GM12878 (cell line): ENCODE data around the gene ANKDD1B. TPM values are rescaled to one million over a fixed set of nuclear protein-coding genes. Genes with fewer than 3 reads are reported as not detected.
A peak's percentile ranks its signal among the peaks of the same experiment; 100 is the strongest.

Source experiments
- ATAC-seq: fragments of 200-7000 bp; cut with Tn5 transposase; 3 replicates; pipeline ENCODE4 v1.9.1; 2020; ENCODE audit warnings: mild to moderate bottlenecking, moderate library complexity
- BruUV-seq: library from RNA; stranded (reverse); fragments of 400-500 nt; replicated peaks from 2 replicates; lab custom pipeline; 2021; lab: Mats Ljungman, UMichigan
- CTCF ChIA-PET: fragments of 300-600 bp; sonication (Branson Sonifier 250); formaldehyde crosslinking; extraction: SDS; loops from one replicate; lab custom pipeline; 2021; ENCODE audit warnings: inconsistent platforms; lab: Yijun Ruan, JAX
- POLR2A ChIA-PET: fragments of 350-600 bp; formaldehyde crosslinking; extraction: SDS; loops from one replicate; lab custom pipeline; 2021; ENCODE audit warnings: inconsistent platforms; lab: Charles Lee
- RAD21 ChIA-PET: fragments of 300-600 bp; sonication (Branson Sonifier 250); formaldehyde crosslinking; loops from one replicate; lab custom pipeline; 2023; ENCODE audit warnings: antibody characterized with exemption; ENCODE audit not compliant: unreplicated experiment; lab: Charles Lee
- SMC1A ChIA-PET: fragments of 300-600 bp; sonication (Branson Sonifier 250); formaldehyde crosslinking; loops from one replicate; lab custom pipeline; 2023; ENCODE audit not compliant: unreplicated experiment, uncharacterized antibody; lab: Charles Lee
- DNase-seq: peaks from one replicate; pipeline ENCODE4 v3.0.0-alpha.2; 2011; ENCODE audit warnings: low read depth, low spot score
- FAIRE-seq: peaks from 3 replicates; lab custom pipeline; 2011; peaks lifted over from hg19 to GRCh38; lab: Jason Lieb, UNC
- H2AFZ ChIP-seq: 2 replicates; pipeline ENCODE4 v1.6.0; 2011; ENCODE audit warnings: low read depth, low read length, control low read depth; ENCODE audit not compliant: control insufficient read depth
- H3K27ac ChIP-seq: 2 replicates; pipeline ENCODE4 v1.5.1; 2011; ENCODE audit warnings: control low read depth; ENCODE audit not compliant: control insufficient read depth, insufficient read depth
- H3K27me3 ChIP-seq, 2 experiments: replicated peaks in 1 of 2; 2 replicates each; pipeline versions ENCODE4 v1.6.0 to v1.6.1; 2011; ENCODE audit warnings: low read length in 1 of 2; ENCODE audit not compliant: control insufficient read depth in 2 of 2, insufficient read depth in 2 of 2
- H3K36me3 ChIP-seq, 2 experiments: 2 replicates each; pipeline ENCODE4 v1.5.1; 2011; ENCODE audit warnings: low read length in 1 of 2; ENCODE audit not compliant: control insufficient read depth in 2 of 2, insufficient read depth in 2 of 2
- H3K4me1 ChIP-seq: 2 replicates; pipeline ENCODE4 v1.6.1; 2011; ENCODE audit warnings: mild to moderate bottlenecking, low read length, moderate library complexity, mixed read lengths; ENCODE audit not compliant: control insufficient read depth, insufficient read depth
- H3K4me2 ChIP-seq: 2 replicates; pipeline ENCODE4 v1.6.0; 2011; ENCODE audit warnings: control low read depth; ENCODE audit not compliant: control insufficient read depth, insufficient read depth
- H3K4me3 ChIP-seq: fragments of 200-600 bp; sonication (generic); 2 replicates; pipeline ENCODE4 v1.5.1; 2016
- H3K79me2 ChIP-seq: 2 replicates; pipeline ENCODE4 v1.6.0; 2011; ENCODE audit warnings: low read length; ENCODE audit not compliant: control insufficient read depth, insufficient read depth
- H3K9ac ChIP-seq: 2 replicates; pipeline ENCODE4 v1.8.0; 2011; ENCODE audit warnings: low read length, control low read depth, mixed read lengths; ENCODE audit not compliant: control insufficient read depth, insufficient read depth
- H3K9me3 ChIP-seq: replicated peaks from 3 replicates; pipeline ENCODE4 v1.5.1; 2011; ENCODE audit warnings: mild to moderate bottlenecking, low read length; ENCODE audit not compliant: control insufficient read depth, insufficient read depth
- H4K20me1 ChIP-seq: 2 replicates; pipeline ENCODE4 v1.6.0; 2011; ENCODE audit not compliant: control insufficient read depth, insufficient read depth
- BCLAF1 ChIP-seq: fragments of 450-650 bp; IDR thresholded peaks from 2 replicates; pipeline ENCODE4 v1.6.1; 2017; ENCODE audit warnings: antibody characterized with exemption, mild to moderate bottlenecking, moderate library complexity
- CHD1 ChIP-seq: IDR thresholded peaks from 2 replicates; pipeline ENCODE4 v1.6.1; 2012; ENCODE audit warnings: low read depth, low read length, improper control_type of control experiment
- GABPA ChIP-seq: IDR thresholded peaks from 2 replicates; pipeline ENCODE4 v1.6.1; 2014; ENCODE audit warnings: antibody characterized with exemption, low read depth, mild to moderate bottlenecking, inconsistent platforms
- HDAC6 ChIP-seq: fragments of 200-600 bp; sonication (generic); IDR thresholded peaks from one replicate; pipeline ENCODE4 v1.8.0; 2017; ENCODE audit warnings: antibody characterized with exemption; ENCODE audit not compliant: unreplicated experiment
- JUNB ChIP-seq: IDR thresholded peaks from 2 replicates; pipeline ENCODE4 v1.6.1; 2016; ENCODE audit warnings: antibody characterized with exemption, mild to moderate bottlenecking
- MTA2 ChIP-seq: fragments of 450-650 bp; IDR thresholded peaks from 2 replicates; pipeline ENCODE4 v1.6.1; 2016; ENCODE audit warnings: low read depth, mild to moderate bottlenecking, moderate library complexity
- NBN ChIP-seq: fragments of 450-650 bp; IDR thresholded peaks from 2 replicates; pipeline ENCODE4 v1.6.1; 2016
- PAX5 ChIP-seq: IDR thresholded peaks from 2 replicates; pipeline ENCODE4 v1.6.1; 2011; ENCODE audit warnings: low read depth, low read length, borderline replicate concordance
- PML ChIP-seq: IDR thresholded peaks from 2 replicates; pipeline ENCODE4 v1.6.1; 2012; ENCODE audit warnings: low read length, inconsistent platforms
- SIN3A ChIP-seq: IDR thresholded peaks from 2 replicates; pipeline ENCODE4 v1.6.1; 2012; ENCODE audit warnings: low read depth, low read length, improper control_type of control experiment
- SIX5 ChIP-seq: IDR thresholded peaks from 2 replicates; pipeline ENCODE4 v1.6.1; 2011; ENCODE audit warnings: mild to moderate bottlenecking, low read depth, low read length, moderate library complexity; ENCODE audit not compliant: severe bottlenecking
- ZNF24 ChIP-seq: fragments of 450-650 bp; IDR thresholded peaks from 2 replicates; pipeline ENCODE4 v1.6.1; 2017; ENCODE audit warnings: antibody characterized with exemption, mild to moderate bottlenecking
- ZNF274 ChIP-seq: IDR thresholded peaks from one replicate; pipeline ENCODE4 v1.8.0; 2011; ENCODE audit not compliant: insufficient read length, insufficient read depth
- WGBS: methylation state at CpG from one replicate; pipeline ENCODE4 v1.1.6; 2016; ENCODE audit warnings: low lambda C conversion rate; ENCODE audit not compliant: insufficient replicate concordance, insufficient coverage; ENCODE audit errors: missing lambda C conversion rate; 5-methylcytosine and 5-hydroxymethylcytosine counted together
- in situ Hi-C: fragments of 300-500 bp; cut with MboI; formaldehyde crosslinking; loops from 9 replicates; pipeline ENCODE4 v1.14.3; 2018; ENCODE audit warnings: mixed read lengths
- intact Hi-C: fragments of 100-400 bp; cut with micrococcal nuclease; formaldehyde crosslinking; loops from one replicate; pipeline ENCODE4 v1.14.2; 2022; ENCODE audit not compliant: unreplicated experiment
- polyA plus RNA-seq, 11 experiments: library from polyadenylated mRNA; depleted of rRNA in 4 of 11; unstranded in 6 of 11; stranded (reverse) in 5 of 11; fragments of >200 nt; fragmentation: Nextera tagmentation in 4 of 11; fragmentation: Illumina TruSeq in 1 of 11; extraction: Ambion mirVana in 4 of 11; extraction: Trizol in 1 of 11; gene quantifications; 1 replicate in 1 of 11; 2 replicates in 10 of 11; pipeline versions ENCODE4 v1.2.1 to v1.2.3, GENCODE V29; 2011 to 2016; ENCODE audit warnings: inconsistent platforms in 2 of 11, missing spikeins in 2 of 11, low read depth in 1 of 11
- total RNA-seq, 4 experiments: library from RNA; depleted of rRNA in 3 of 4; stranded (reverse); fragments of >200 nt in 3 of 4; fragmentation: Illumina TruSeq in 1 of 4; extraction: Trizol in 1 of 4; gene quantifications; 2 replicates each; pipeline versions ENCODE4 v1.2.1 to v1.2.3, GENCODE V29; 2013 to 2021
- TF ChIP-seq, protein P1 (sequence below): fragments of 450-650 bp; IDR thresholded peaks from 2 replicates; pipeline ENCODE4 v1.6.1; 2017; ENCODE audit warnings: mild to moderate bottlenecking
- TF ChIP-seq, protein P2 (sequence below): fragments of 450-650 bp; IDR thresholded peaks from 2 replicates; pipeline ENCODE4 v1.6.1; 2017; ENCODE audit warnings: mild to moderate bottlenecking, low read depth, inconsistent platforms; ENCODE audit not compliant: poor library complexity, severe bottlenecking

Gene ANKDD1B
- total and polyA plus RNA-seq, 10 of the 15 experiments (the other 5 are each of a cell fraction or from before 2014, with no cell fraction given), result 0.34 to 2.4 (median 0.80) TPM

DNA sequence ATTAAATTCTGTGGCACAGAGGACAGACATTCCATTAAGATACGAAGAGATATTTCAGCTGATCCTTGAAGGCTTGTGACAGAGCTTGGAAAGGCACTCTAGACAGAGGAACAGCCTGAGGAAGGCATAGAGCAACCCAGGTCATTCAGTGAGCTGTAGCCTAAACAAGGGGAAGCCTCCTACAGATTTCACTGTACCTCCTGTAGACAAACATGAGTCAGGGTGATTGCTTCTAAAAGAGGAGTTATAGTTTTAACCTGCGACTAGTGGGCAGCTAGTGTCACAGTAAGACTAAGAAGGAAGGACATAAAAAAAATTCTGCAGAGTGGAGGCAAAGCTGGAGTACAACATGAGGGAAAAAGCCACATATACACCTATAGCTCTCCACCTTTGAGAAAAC is 43.5 kb upstream of the ANKDD1B start (continued):
- TF ChIP-seq PAX5 (no peak), JUNB (peak; percentile 44)

GRCh38 chr5:75568202-75568601 is 43.1 kb upstream of the ANKDD1B start:
- H4K20me1 ChIP-seq, result no peaks in the 10 kb centered on the region
- peak overlapping the region; percentile 18; the same call in 1 of the 2 replicates for H3K9ac ChIP-seq
- H3K27me3 ChIP-seq, result no peaks in the 10 kb centered on the region
- H3K9me3 ChIP-seq, result peaks cover 4% of the 10 kb centered on the region; the same call in 2 of the 3 replicates
- no TSS peak for BruUV-seq
- WGBS, result 0% methylated on average over 2 of the region's 2 CpGs
- peak overlapping the region; percentile 96 for H3K27ac ChIP-seq
- in situ Hi-C loops (loop anchor here (10.0 kb wide), 1 partner anchor 53 kb away; the partner anchor contains the start of genes CERT1 and POLK), intact Hi-C loops (no loop called here)
- H3K4me2 ChIP-seq, result peak overlapping the region; percentile 91
- ChIA-PET CTCF (interaction anchor here (0.7 to 6.3 kb wide), 8 partner anchors 9 to 112 kb away, joined by 3 to 22 read pairs (median 4); no protein-coding TSS in a partner anchor), RAD21 (interaction anchor here (0.5 to 4.5 kb wide), 16 partner anchors 8 to 1148 kb away, joined by 3 to 123 read pairs (median 8); partner anchors contain the start of genes CERT1, HMGCR and POLK), POLR2A (interaction anchor here (0.7 to 3.7 kb wide), 10 partner anchors 8 to 331 kb away, joined by 3 to 50 read pairs (median 8); partner anchors contain the start of genes ANKRD31, CERT1 and POLK), SMC1A (interaction anchor here (0.6 to 8.3 kb wide), 25 partner anchors 9 to 202 kb away, joined by 3 to 98 read pairs (median 5); partner anchors contain the start of genes CERT1 and POLK)
- no peak overlapping the region for H2AFZ ChIP-seq
- H3K4me1 ChIP-seq, result peaks cover 36% of the 10 kb centered on the region
- ATAC-seq, result peak; percentile 41
- H3K4me3 ChIP-seq, result no peak overlapping the region
- H3K79me2 ChIP-seq, result peaks cover 34% of the 10 kb centered on the region
- DNase-seq, result no peak
- H3K36me3 ChIP-seq, result no peaks in the 10 kb centered on the region; a peak in 2 of 4 replicates
- no peak for FAIRE-seq
- no peak for TF ChIP-seq MTA2
- TF ChIP-seq CHD1, result no peak
- TF ChIP-seq HDAC6, result no peak
- TF ChIP-seq, protein P1, sequence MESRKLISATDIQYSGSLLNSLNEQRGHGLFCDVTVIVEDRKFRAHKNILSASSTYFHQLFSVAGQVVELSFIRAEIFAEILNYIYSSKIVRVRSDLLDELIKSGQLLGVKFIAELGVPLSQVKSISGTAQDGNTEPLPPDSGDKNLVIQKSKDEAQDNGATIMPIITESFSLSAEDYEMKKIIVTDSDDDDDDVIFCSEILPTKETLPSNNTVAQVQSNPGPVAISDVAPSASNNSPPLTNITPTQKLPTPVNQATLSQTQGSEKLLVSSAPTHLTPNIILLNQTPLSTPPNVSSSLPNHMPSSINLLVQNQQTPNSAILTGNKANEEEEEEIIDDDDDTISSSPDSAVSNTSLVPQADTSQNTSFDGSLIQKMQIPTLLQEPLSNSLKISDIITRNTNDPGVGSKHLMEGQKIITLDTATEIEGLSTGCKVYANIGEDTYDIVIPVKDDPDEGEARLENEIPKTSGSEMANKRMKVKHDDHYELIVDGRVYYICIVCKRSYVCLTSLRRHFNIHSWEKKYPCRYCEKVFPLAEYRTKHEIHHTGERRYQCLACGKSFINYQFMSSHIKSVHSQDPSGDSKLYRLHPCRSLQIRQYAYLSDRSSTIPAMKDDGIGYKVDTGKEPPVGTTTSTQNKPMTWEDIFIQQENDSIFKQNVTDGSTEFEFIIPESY, result no peak
- TF ChIP-seq SIX5, result peak; percentile 51
- no peak for TF ChIP-seq BCLAF1
- no peak for TF ChIP-seq PML
- TF ChIP-seq ZNF24, result no peak
- TF ChIP-seq, protein P2, sequence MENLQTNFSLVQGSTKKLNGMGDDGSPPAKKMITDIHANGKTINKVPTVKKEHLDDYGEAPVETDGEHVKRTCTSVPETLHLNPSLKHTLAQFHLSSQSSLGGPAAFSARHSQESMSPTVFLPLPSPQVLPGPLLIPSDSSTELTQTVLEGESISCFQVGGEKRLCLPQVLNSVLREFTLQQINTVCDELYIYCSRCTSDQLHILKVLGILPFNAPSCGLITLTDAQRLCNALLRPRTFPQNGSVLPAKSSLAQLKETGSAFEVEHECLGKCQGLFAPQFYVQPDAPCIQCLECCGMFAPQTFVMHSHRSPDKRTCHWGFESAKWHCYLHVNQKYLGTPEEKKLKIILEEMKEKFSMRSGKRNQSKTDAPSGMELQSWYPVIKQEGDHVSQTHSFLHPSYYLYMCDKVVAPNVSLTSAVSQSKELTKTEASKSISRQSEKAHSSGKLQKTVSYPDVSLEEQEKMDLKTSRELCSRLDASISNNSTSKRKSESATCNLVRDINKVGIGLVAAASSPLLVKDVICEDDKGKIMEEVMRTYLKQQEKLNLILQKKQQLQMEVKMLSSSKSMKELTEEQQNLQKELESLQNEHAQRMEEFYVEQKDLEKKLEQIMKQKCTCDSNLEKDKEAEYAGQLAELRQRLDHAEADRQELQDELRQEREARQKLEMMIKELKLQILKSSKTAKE, result no peak
- TF ChIP-seq SIN3A, result no peak
- TF ChIP-seq GABPA, result 0 out of 2 replicates have a peak, but pooled peaks have one; percentile 17
- TF ChIP-seq ZNF274, result no peak
- peak; percentile 39 for TF ChIP-seq JUNB
- TF ChIP-seq NBN, result no peak
